OCI-LY7 (cell line): ENCODE results near the gene LGI2.

Experiments used
- EZH2phosphoT487 ChIP-seq: fragments of 200-600 bp; sonication (generic); IDR thresholded peaks from 2 replicates; pipeline ENCODE4 v1.6.1; 2018; ENCODE audit warnings: low read depth, borderline replicate concordance, mild to moderate bottlenecking, mixed run types, antibody characterized with exemption, low read length, moderate library complexity, mixed read lengths
- TF ChIP-seq, protein P1 (sequence below): fragments of 200-600 bp; sonication (generic); conservative IDR thresholded peaks from 2 replicates; pipeline ENCODE4 v1.5.1; 2014; ENCODE audit warnings: mild to moderate bottlenecking, antibody characterized with exemption, low read length, moderate library complexity, mixed read lengths

DNA sequence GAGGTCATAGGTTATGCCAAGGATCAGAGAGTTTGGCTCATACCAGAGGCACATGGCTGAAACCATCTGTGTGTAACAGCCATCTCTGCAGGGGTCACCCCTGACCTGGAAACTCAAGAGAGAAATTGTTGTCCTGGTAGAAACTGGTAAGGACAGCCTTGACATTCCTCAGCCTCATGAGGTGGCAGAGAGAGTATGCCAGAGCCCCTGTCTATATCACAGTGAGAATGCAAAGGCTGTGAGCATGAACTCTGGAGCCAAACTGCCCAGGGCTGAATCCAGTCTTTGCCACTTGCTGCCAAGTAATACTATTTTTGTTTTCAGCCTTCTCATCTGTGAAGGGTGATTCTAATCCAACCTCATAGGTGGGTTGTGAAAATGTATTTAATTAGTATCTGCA is 80.8 kb downstream of the LGI2 start:
- TF ChIP-seq, protein P1, sequence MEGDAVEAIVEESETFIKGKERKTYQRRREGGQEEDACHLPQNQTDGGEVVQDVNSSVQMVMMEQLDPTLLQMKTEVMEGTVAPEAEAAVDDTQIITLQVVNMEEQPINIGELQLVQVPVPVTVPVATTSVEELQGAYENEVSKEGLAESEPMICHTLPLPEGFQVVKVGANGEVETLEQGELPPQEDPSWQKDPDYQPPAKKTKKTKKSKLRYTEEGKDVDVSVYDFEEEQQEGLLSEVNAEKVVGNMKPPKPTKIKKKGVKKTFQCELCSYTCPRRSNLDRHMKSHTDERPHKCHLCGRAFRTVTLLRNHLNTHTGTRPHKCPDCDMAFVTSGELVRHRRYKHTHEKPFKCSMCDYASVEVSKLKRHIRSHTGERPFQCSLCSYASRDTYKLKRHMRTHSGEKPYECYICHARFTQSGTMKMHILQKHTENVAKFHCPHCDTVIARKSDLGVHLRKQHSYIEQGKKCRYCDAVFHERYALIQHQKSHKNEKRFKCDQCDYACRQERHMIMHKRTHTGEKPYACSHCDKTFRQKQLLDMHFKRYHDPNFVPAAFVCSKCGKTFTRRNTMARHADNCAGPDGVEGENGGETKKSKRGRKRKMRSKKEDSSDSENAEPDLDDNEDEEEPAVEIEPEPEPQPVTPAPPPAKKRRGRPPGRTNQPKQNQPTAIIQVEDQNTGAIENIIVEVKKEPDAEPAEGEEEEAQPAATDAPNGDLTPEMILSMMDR = no peak
- no peak for TF ChIP-seq EZH2phosphoT487
